UCSD-AML1 (cell line): Measurements from ENCODE around the gene ARMH4.
"Not testable (repeated sequence)": the region's sequence is repeated elsewhere in the genome, so short reads cannot be mapped to it uniquely, and the experiment has no call there.

Experiments used
- DNase-seq: peaks from one replicate; lab custom pipeline; 2025; ENCODE audit not compliant: unreplicated experiment; lab: John Stamatoyannopoulos, UW

ARMH4 gene

DNA sequence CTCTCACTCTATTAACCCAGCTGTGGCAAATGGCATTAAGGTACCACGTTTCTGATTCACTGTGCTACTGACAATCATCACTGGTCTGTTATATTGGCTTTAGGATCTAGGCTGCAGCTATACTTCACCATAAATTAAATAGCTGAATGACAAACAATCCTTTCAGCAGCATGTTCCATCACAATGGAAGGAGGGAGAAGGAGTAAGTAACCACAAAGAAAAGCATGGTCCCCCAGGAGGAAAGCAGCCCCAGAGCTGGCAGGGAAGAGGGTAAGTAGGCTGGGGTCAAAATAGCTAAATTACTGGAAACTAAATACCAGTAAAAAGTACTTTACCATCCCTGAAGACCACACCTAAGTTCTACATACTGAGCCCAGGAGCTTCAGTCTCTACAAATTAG is 2.8 kb downstream of the ARMH4 start:
- no peak for DNase-seq

DNA sequence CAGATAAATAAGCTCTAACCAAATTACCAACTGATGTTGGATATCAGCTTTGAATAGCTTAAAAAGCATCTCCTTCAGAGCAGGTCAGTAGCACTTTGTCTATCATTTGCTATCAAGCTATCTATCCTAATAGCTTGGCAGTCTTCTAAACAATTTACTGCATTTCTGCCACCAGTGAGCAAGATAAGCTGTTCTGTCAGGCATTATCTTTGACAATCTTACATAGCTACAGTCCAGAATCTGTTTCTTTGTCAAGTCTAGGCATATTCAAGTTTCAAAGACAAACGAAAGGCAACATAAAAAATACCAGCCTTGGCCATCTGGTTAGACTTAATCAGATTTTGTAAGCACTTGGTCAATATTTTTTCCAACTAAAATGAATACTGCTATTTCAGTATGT is 5.6 kb downstream of the ARMH4 start:
- no peak for DNase-seq

DNA sequence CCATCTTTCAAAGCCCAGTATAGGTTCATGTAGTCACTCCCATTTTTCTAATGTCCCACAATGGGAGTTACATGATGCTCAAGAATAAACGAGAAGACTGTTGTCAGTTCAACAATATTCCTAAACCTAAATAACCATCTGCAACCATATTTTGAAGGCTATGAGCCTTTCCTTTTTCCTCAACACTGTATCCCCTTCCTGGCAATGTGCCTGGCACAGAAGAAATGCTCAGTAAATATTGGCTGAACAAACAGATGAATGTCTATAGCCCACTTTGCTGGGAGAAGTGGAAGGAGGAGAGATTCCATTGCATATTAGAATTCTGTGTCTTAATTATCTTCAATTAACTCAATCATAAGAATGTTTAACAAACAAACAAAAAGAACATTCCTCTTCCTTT is 6.1 kb downstream of the ARMH4 start:
- no peak for DNase-seq

DNA sequence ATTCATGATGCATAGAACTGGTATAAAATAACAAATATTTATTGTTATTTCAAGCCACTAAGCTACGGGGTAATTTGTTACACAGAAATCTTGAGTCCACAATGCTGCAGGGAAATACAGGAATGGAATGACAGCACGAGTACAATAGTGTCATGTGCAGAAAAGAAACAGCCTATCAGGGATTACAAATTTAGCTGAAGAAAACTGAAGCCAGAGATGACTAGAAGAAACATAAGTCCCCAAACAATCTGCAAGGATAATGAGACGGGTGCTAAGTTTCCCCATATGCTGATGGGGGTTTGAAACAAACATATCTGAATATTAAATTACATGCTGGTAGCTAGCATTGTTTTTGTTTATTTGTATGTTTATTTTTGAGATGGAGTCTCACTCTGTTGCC is 8.9 kb downstream of the ARMH4 start:
- no peak for DNase-seq

DNA sequence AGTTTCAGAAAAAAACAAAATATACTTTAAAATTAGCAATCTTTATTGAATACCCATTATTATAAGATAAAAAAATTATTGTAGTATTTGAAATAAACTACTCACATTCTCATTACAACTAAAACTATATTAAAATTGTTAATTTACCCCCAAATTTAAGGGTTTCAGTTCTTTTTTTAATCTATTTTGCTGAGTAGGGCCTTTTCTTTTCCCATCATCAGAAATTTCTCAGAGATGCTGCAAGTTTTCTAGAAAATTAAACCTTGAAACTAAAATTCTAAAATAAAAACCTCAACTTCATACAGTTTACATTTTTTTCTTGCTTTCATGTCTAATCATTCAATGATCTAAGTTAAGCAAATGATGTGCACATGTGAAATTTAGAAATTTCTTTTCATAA is 10.1 kb downstream of the ARMH4 start:
- no peak for DNase-seq

DNA sequence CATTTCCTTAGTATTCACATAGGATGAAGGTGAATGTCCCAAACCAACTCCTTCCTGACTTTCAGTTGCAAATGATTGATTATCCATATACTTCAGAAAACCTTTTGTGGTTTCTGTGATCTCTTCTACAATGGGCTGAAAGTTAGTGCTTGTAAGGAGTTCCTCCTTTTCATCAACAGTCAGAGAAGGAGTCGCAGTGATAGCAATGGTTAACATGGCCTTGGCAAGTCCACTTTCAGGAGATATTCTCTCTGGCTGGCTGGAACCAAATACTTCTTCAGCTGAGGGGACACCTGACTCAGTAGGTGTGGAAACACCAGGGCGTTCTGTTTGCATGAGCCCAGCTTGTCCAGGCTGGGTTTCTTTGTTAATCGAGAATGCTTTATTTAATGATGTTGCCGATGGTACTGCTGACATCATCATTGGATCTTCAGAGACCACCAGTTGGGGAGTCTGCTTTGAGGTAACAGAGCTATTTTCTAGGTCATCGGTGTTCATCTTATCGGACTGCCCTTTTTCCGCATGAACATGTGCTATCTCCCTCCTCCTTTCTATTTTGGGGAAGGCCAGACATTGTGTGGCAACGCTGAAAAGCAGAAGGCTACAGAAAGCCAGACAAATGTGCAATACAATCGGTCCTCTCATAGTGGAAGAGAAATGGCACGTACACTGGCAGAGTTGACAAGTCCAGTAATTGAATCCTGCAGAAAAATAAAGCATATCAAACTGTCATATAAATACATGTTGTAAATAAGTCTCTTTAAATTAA is 13.1 kb downstream of the ARMH4 start:
- DNase-seq: no peak

- DNase-seq: peak; percentile 25
These were observed 13.8 kb downstream of the ARMH4 start for GRCh38 chr14:58138031-58138713.

DNA sequence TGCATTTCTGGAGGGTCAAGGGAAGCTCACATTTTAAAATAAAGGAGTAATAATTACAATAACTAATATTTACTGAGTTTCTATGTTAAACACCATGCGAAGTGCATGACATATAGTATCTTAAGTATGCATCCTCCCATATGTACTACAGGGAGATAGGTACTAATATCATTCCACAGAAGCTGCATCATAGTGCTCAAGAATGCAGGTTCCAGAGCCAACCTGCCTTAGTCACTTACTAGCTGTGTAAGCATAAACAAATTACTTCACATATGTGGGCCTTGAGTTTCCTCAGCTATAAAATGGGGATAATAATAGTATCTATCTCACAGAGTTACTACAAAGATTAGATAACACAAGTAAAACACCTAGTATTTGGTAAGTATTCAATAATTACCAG is 18.3 kb downstream of the ARMH4 start:
- no peak for DNase-seq

GRCh38 chr14:58131386-58131785 is 20.6 kb downstream of the ARMH4 start:
- no peak for DNase-seq

DNA sequence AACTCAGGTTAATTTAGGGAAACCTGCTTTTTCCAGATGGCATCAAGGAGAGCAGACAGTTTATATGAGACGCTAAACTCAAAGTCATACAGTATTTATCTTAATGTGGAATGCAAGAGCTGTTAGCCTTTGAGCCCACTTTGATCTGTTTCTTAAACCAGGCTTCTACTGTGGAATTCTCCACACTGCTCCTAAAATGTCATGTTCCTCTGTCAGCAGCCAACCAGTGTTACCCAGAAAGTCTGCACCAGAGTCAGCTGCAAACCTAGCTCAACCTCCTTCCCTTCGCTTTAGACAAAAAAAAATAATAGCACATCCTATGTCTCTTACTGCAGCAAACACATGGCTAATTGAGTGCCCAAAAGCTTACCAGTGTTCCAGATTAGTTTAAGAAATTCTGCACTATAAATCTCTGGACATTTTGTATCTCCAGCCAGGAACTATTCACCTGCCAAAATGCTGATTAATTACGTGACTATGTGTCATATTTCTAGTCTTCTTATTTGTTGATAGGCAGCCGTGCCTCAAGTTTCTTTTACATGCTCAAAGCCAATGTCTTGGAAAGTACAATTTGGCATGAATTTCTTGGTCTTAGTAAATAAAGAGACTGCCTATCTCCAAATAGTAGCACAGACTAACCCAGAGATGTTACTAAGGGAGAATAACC is 21.8 kb downstream of the ARMH4 start:
- DNase-seq: no peak

GRCh38 chr14:58129208-58129607 is 22.8 kb downstream of the ARMH4 start:
- DNase-seq: no peak

GRCh38 chr14:58128416-58128815 is 23.6 kb downstream of the ARMH4 start:
- no peak for DNase-seq

GRCh38 chr14:58122546-58122945 is 29.5 kb downstream of the ARMH4 start:
- not testable (repeated sequence) for DNase-seq

DNA sequence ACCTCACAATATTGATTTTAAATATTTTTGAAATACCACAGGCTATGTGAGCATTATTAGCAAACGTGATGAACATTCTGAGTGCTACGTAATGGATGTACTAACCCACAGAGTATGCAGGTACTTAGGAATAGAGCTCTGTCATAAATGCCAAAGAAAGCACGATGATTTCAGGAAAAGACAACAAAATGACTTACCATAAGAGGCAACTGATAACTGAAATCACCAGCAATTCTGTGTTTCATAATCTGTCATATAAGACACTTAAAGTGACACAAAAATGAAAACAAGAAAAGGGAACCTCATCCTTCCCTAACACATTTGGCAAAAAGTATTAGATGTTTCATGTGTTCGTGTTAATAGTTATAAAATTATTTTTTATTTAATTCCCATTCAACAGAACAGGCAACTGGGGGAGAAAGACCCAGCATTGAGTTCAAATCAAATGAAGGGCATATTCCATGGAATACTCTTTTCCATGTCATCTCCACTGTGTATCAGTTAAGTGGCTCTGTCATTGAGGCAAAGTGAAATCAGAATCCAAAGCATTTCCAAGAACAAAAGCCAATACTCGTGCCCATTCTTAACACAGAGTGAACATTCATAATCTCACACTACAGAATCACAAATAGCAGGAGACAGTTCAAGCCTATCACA is 30.4 kb downstream of the ARMH4 start:
- DNase-seq: no peak

GRCh38 chr14:58119381-58119780 is 32.6 kb downstream of the ARMH4 start:
- DNase-seq: no peak

- DNase-seq: no peak
These were observed 33.8 kb downstream of the ARMH4 start for GRCh38 chr14:58118097-58118815.

GRCh38 chr14:58109744-58110143 is 42.3 kb downstream of the ARMH4 start:
- DNase-seq: no peak

- no peak for DNase-seq
These were observed 43.3 kb downstream of the ARMH4 start for GRCh38 chr14:58108717-58109116.

DNA sequence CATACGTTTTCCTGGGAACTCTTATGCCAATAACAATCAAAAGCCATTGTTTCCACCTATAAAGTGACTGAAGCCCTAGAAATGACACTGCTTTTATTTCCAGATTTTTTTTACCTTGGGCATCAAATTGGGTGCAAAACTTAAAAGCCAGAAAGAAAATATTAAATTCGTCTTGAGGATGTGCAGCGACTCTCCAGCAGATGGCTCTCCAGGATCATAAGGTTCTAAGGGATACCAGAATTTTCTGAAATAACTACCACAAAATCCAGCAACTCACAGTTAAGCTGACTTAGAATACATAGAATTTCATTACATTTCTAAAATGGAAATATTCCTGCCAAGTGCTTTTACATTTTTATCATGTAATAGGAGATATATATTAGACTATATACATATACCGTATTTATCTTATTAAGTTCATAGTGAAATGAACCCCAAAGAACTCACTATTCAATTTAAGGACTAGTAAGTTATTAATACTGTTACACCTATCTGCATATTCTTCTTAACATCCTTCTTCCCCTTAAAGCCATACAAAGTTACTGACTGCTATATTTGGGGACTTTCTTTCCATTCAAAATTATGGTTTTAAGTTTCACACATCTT is 44.0 kb downstream of the ARMH4 start:
- peak; percentile 10 for DNase-seq

DNA sequence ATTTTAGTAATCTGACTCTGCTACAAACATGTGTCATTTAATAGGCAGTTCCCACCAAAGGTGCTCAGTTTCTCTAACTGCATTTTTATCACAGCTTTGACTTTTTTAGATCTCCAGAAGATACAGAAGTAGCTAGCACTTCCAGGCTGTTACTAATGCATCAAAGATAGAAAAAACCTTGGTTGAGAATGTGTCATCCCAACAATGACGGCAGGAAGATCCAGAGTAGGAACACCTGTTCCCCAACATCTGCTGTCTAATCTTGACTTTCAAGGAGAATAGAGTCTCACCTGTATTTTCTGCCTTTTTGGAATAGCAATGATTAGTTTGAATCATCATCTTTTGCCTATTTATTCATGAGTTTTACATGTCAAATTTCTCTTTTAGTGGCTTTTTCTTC is 45.0 kb downstream of the ARMH4 start:
- no peak for DNase-seq

DNA sequence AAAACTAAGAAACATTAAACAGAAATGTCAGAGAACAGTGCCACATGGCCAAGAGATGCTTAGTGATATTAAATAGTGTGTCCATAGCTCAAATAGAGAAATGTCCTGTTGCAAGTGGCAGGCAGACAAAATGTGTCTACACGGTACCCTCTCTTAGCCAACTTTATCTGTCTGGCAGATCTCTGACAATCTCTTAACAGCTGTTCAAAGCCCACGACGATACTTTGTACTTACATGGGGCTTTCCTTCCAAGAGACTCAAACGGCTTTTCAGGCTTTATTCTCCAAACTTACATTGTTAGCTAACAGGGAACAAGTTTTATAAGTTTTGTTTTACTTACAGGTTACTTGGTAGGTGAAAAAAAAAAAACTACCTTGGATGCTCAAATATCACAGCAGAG is 45.6 kb downstream of the ARMH4 start:
- no peak for DNase-seq
